Uterus (tissue), 2 donors: Measurements from ENCODE around the gene TEX51.

ENCODE experiments used
- CTCF ChIP-seq, 4 experiments: fragments of 200-600 bp in 2 of 4; fragments of 450-650 bp in 2 of 4; sonication (generic) in 2 of 4; IDR thresholded peaks; one replicate each; pipeline ENCODE4 v1.5.1; 2016 to 2019; ENCODE audit warnings: antibody characterized with exemption in 4 of 4, mild to moderate bottlenecking in 2 of 4, moderate library complexity in 1 of 4
- POLR2A ChIP-seq, 2 donors: fragments of 450-650 bp; IDR thresholded peaks; one replicate each; pipeline ENCODE4 v1.6.1; 2016; ENCODE audit warnings: antibody characterized with exemption in 2 of 2, mild to moderate bottlenecking in 1 of 2, moderate library complexity in 1 of 2

DNA sequence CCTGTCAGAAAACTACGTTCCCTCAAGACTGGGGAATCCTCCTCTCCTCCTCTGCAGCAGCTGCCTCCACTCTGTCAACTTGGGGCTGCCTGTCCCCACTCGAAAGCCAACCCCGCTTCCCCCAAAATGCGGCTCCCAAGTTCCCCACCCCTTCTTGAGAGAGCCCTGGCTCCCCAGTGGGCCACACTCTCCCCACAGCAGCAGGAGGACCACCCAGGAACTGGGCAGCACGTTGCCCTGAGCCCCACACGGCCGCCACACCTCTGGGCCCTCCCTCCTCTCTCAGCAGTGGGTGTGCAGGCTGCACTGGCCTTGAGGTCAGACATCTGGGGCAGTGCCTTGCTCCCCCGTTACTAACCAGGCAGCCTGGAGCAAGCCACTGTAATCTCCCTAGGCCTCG, 9.6 kb upstream of the TEX51 start:
- TF ChIP-seq CTCF (IDR thresholded peaks at IDR 0.05): no peak
- TF ChIP-seq POLR2A (IDR thresholded peaks at IDR 0.05): no peak
